HUES6 (cell line): ENCODE data around the gene IGFBP4.

Experiments used
- H3K27ac ChIP-seq: 2 replicates; pipeline ENCODE4 v1.7.0; 2013; ENCODE audit warnings: low read depth, mild to moderate bottlenecking, low read length, inconsistent platforms
- H3K27me3 ChIP-seq: 2 replicates; pipeline ENCODE4 v1.6.1; 2013; ENCODE audit warnings: low read length; ENCODE audit not compliant: control insufficient read depth, insufficient read depth
- H3K36me3 ChIP-seq: 2 replicates; pipeline ENCODE4 v1.6.1; 2013; ENCODE audit warnings: low read length; ENCODE audit not compliant: control insufficient read depth, insufficient read depth
- H3K4me1 ChIP-seq: 2 replicates; pipeline ENCODE4 v1.6.1; 2013; ENCODE audit warnings: low read length; ENCODE audit not compliant: control insufficient read depth, insufficient read depth
- H3K4me3 ChIP-seq: 2 replicates; pipeline ENCODE4 v1.5.1; 2013; ENCODE audit warnings: low read depth, low read length
- H3K9ac ChIP-seq: one replicate; pipeline ENCODE4 v1.6.1; 2013; ENCODE audit warnings: mild to moderate bottlenecking, low read length
- H3K9me3 ChIP-seq: 2 replicates; pipeline ENCODE4 v1.6.1; 2013; ENCODE audit warnings: low read depth, low read length; ENCODE audit not compliant: control insufficient read depth, insufficient read depth

Gene IGFBP4

DNA sequence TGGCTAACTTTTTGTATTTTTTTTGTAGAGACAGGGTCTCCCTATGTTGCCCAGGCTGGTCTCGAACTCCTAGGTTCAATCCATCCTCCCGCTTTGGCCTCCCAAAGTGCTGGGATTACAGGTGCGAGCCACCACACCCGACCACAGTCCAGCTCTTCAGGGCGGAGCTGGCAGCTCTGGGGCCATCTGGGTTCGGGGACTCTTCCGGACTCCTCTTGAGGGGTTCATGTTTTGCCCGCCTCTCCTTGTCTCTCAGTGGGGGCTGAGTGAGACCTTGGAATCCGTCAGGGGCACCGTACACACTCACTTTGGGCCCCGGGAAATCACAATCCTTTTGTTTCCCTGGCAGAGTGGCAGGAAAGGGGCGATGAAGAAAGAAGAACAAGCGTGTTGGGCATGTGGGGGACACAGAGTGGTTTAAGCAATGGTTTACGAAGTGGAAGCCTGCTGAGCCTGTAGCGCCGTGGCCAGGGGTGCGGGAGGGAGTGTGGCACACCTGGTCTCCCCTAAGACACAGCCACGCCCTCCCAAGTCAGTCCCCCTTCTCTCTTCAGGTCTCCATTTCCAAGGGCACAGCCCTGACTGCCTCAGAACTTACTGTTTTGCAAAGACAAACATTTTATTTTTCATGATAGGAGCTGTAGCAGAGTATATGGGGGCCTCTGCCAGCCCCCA is 32.1 kb downstream of the IGFBP4 start:
- Histone ChIP-seq H3K9me3 (no peaks in the 10 kb centered on the region; the same call in 1 of the 2 replicates), H3K36me3 (no peaks in the 10 kb centered on the region), H3K9ac (no peak overlapping the region), H3K4me1 (peaks cover 53% of the 10 kb centered on the region), H3K27me3 (no peaks in the 10 kb centered on the region), H3K4me3 (no peak overlapping the region), H3K27ac (no peak overlapping the region)

DNA sequence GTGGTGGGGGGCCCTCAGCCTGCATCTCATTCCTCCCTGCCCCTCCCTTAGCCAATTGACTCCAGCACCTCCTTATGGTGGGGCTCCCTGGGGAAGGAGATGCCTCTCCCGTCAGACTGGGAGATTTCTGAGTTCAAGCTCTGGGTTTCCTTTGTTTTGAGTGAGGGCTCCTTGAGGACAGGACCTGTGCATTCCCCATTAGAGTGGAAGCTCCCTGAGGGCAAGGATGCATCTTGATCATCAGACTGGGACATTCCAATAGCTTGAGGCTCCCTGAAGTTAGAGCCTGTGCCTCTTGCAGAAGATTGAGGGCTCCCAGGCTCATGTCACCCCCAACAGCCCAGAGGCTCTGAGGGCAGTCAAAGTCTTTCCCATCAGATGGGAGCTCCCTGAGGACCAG is 34.5 kb downstream of the IGFBP4 start:
- H3K4me1 ChIP-seq = peaks cover 54% of the 10 kb centered on the region
- no peaks in the 10 kb centered on the region for H3K27me3 ChIP-seq
- H3K9me3 ChIP-seq = no peaks in the 10 kb centered on the region; the same call in 1 of the 2 replicates
- no peak overlapping the region for H3K27ac ChIP-seq
- no peak overlapping the region for H3K9ac ChIP-seq
- H3K4me3 ChIP-seq = no peak overlapping the region
- no peaks in the 10 kb centered on the region for H3K36me3 ChIP-seq

DNA sequence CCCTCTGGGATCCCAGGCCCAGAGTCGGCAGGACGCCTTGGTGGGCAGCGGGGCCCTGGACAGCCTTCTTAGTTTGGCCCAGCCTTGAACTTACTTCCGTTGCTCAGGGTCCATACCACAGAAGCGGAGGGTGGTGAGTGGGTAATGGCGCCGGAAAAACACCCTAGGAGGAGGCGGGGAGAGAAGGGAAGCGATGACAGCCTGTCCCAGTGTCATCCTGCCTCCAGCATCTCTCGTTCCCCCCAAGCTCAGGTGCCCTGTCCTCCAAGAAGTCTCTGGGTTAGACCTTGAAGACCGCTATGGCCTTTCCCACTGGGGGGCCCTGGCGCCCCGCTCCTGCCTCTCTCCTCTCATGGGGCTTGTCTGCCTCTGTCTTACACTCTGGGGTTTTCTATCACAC is 35.2 kb downstream of the IGFBP4 start:
- H3K36me3 ChIP-seq = no peaks in the 10 kb centered on the region
- no peak overlapping the region for H3K27ac ChIP-seq
- no peak overlapping the region for H3K9ac ChIP-seq
- peaks cover 47% of the 10 kb centered on the region for H3K4me1 ChIP-seq
- no peak overlapping the region for H3K4me3 ChIP-seq
- H3K9me3 ChIP-seq = no peaks in the 10 kb centered on the region
- no peaks in the 10 kb centered on the region for H3K27me3 ChIP-seq

DNA sequence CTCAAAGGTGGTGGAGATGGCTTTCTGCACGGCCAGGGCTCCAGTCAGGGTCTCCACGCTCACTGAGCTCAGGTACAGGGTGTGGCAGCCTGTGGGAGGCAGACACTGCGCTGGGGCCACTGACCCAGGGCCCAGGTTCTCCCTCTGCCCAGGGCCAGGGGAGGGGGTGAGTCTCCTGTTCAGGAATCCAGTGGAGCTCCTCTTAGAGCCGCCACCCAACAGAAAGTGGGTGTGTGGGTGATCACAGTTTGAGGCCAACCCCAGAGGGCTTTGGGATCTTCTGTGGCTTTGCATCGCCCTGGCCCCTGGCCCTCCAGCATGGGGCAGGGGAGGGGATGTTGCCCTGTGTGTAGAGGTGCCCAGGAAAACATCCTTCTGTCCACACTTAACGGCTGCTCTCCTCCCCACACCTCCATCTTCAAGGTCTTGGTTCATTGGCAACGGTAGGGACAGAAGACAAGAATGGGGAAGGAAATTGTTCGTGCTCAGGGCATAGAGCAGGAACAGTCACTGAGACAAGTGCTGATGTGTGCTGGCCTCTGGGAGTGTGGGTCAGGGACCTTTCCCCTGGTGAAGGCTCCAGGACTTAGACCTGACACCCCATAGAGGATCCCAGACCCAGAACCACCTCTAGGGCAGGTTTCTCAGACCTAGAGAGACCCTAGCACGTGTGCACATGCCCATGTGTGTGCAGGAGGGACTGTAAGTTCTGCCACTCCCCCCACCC is 36.7 kb downstream of the IGFBP4 start:
- Histone ChIP-seq H3K27me3 (no peaks in the 10 kb centered on the region), H3K4me1 (peaks cover 46% of the 10 kb centered on the region), H3K4me3 (no peak overlapping the region), H3K9me3 (no peaks in the 10 kb centered on the region), H3K27ac (peak overlapping the region; percentile 32; the same call in 1 of the 2 replicates), H3K9ac (peak overlapping the region; percentile 28), H3K36me3 (no peaks in the 10 kb centered on the region)

DNA sequence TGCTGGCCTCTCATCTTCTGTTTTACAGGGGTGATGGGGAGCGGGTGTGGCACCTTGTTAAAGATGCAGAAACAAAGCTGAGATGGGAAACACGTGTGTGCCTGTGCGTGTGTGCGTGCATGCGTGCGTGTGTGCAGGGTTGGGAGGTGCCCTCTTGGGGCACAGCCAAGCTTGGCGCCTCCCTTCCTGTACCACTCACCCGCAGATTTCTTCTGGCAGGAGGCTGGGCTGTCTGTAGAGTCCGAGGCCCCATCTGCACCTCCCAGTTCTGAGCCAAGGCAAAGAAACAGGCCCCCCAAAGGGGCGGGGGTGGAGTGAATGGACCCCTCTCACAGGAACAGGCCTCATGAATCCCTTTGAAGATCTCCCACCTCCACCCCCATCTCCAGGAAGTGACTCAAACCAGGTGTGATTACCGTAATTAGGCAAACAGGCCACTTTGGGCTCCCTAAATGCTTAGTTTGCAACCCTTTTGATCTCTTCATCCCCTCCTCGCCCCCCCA is 37.3 kb downstream of the IGFBP4 start:
- Histone ChIP-seq H3K27me3 (no peaks in the 10 kb centered on the region), H3K27ac (peak overlapping the region; percentile 32; the same call in 1 of the 2 replicates), H3K9ac (peak overlapping the region; percentile 32), H3K4me1 (peaks cover 47% of the 10 kb centered on the region), H3K36me3 (no peaks in the 10 kb centered on the region), H3K4me3 (no peak overlapping the region), H3K9me3 (no peaks in the 10 kb centered on the region)

DNA sequence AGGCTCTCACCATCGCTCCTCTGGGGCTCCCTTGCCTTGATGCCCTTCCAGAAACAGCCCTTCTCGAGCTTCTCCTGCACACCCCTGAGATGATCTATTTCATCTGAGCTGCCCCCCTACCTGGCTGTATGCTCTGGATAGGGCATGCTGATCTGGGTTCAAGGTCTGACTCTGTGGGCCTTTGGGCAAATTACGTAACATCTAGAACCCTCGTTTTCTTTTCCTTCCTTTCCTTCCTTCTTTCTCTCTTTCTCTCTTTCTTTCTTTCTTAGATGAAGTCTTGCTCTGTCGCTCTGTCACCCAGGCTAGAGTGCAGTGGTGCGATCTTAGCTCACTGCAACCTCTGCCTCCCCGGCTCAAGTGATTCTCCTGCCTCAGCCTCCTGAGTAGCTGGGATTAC is 37.9 kb downstream of the IGFBP4 start:
- H3K27me3 ChIP-seq = no peaks in the 10 kb centered on the region

DNA sequence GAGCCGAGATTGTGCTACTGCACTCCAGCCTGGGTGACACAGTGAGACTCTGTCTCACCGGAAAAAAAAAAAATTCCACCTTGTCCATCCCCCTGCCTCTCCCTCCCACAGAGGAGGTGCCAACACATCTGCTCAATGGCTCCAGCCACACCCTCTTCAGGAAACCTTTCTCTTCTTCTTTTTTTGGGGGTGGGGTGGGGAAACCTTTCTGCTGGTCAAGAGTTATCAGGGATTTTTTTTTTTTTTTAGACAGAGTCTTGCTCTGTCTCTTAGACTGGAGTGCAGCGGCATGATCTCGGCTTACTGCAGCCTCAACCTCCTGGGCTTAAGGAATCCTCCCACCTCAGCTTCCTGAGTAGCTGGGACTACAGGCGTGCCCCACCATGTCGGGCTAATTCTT is 39.5 kb downstream of the IGFBP4 start:
- Histone ChIP-seq H3K4me1 (peaks cover 56% of the 10 kb centered on the region), H3K36me3 (no peaks in the 10 kb centered on the region; the same call in 1 of the 2 replicates), H3K27ac (no peak overlapping the region; the same call in 1 of the 2 replicates), H3K4me3 (no peak overlapping the region), H3K9me3 (no peaks in the 10 kb centered on the region), H3K27me3 (no peaks in the 10 kb centered on the region), H3K9ac (no peak overlapping the region)

More for the DNA sequence above, 37.9 kb downstream of the IGFBP4 start:
- Histone ChIP-seq H3K9me3 (no peaks in the 10 kb centered on the region), H3K9ac (peak overlapping the region; percentile 41), H3K36me3 (no peaks in the 10 kb centered on the region), H3K4me1 (peaks cover 48% of the 10 kb centered on the region), H3K27ac (no peak overlapping the region; the same call in 1 of the 2 replicates), H3K4me3 (no peak overlapping the region)

DNA sequence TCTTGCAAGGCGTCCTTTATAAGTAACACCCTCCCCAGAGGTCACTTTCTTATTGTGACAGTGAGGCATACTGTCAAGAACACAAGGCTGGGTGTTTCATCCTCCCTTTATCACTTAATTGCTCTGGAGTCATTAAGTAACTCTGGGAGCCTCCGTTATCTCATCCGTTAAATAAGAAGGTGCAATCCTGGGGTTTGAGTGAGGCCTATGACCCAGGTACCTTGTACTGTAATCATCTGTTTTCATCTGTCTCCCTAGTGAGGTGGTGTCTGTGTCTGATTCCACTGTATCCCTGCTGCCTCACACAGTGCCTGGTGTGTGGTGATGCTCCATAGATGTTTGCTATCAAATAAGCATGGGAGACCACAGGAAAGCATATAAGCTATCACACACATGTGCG is 40.4 kb downstream of the IGFBP4 start:
- Histone ChIP-seq H3K4me1 (peaks cover 58% of the 10 kb centered on the region), H3K36me3 (no peaks in the 10 kb centered on the region; the same call in 1 of the 2 replicates), H3K9ac (peak overlapping the region; percentile 51), H3K27ac (no peak overlapping the region), H3K4me3 (no peak overlapping the region), H3K9me3 (no peaks in the 10 kb centered on the region), H3K27me3 (no peaks in the 10 kb centered on the region)

DNA sequence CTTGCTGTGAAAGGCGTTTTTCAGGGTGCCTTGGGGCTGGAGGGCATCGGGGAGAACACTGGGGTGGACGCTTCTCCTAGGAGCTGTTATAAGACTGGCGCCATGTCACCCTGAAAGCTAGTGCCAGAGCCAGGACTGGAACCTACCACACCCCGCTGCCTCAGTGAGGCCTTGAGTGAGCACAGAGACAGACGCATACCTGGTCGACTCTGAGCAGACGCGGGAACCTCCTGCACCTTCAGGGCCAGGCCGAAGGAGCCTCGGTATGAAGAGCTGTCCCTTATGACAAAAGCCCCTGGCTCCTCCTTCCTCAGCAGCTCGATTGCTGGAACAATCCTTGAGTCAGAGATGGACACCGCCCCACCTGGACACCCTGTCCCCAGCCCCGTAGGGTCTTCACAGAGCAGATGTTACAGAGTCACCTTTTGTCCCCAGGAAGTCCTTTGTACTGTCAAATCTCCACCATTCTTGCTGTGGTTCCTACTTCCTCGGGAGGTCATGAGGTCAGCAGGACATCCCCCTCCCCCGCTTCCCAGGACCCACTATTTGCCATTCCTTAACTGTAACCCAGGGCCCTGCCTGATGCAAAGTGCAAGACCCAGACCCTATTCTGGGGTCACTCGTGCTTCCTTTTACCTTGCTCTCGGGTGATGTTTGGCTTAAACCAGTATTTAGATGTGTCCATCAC is 41.2 kb downstream of the IGFBP4 start:
- Histone ChIP-seq H3K9ac (peak overlapping the region; percentile 51), H3K4me1 (peaks cover 60% of the 10 kb centered on the region), H3K36me3 (no peaks in the 10 kb centered on the region; the same call in 1 of the 2 replicates), H3K27me3 (no peaks in the 10 kb centered on the region), H3K27ac (no peak overlapping the region), H3K9me3 (no peaks in the 10 kb centered on the region), H3K4me3 (no peak overlapping the region)

DNA sequence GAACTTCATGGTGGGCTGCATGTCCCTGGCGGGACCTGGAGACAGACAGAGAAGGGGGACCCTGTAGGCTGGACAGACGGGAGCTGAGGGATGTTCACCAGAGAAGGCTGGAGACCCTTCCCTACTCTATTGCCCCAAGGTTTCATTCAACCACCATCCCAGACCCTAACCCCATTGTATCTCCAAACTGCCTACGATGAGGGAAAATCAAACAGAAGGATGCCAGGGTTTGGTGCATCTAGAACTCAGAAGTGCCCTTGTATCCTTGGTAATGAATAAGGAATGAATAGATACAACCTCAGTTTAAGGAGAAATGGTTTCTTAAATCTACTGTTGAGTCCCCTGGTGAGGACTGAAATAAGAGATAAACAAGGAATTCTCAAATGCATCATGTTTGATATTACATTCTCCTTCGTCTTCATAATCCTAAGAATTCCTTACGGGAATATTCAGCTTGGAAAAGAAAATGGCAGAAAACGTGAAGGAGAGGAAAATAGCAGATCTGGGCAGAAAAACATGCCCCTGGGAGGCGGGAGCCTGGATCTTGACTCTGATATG is 41.8 kb downstream of the IGFBP4 start:
- H3K4me1 ChIP-seq = peaks cover 58% of the 10 kb centered on the region
- H3K9me3 ChIP-seq = no peaks in the 10 kb centered on the region
- H3K27ac ChIP-seq = no peak overlapping the region
- no peaks in the 10 kb centered on the region; the same call in 1 of the 2 replicates for H3K36me3 ChIP-seq
- H3K4me3 ChIP-seq = no peak overlapping the region
- H3K9ac ChIP-seq = no peak overlapping the region
- no peaks in the 10 kb centered on the region for H3K27me3 ChIP-seq
